Keratinocyte (primary cell): ENCODE measurements around the gene TRUB1. TPM values are rescaled to one million over a fixed set of nuclear protein-coding genes. Genes with fewer than 3 reads are reported as not detected.

ENCODE experiments used
- DNase-seq: peaks from one replicate; pipeline ENCODE4 v3.0.0-alpha.2; 2011; ENCODE audit warnings: low read depth, missing footprints, low spot score
- FAIRE-seq: peaks from 2 replicates; lab custom pipeline; 2011; peaks lifted over from hg19 to GRCh38; lab: Jason Lieb, UNC
- H2AFZ ChIP-seq: 2 replicates; pipeline ENCODE4 v1.6.0; 2012; ENCODE audit warnings: low read length, control low read depth, inconsistent platforms; ENCODE audit not compliant: control insufficient read depth
- H3K27ac ChIP-seq: 2 replicates; pipeline ENCODE4 v1.5.1; 2011; ENCODE audit warnings: low read length; ENCODE audit not compliant: control insufficient read depth, insufficient read depth
- H3K27me3 ChIP-seq: 3 replicates; pipeline ENCODE4 v1.6.0; 2011; ENCODE audit warnings: low read length; ENCODE audit not compliant: control insufficient read depth, insufficient read depth; ENCODE audit errors: extremely low read depth
- H3K36me3 ChIP-seq, 2 experiments: 2 replicates in 1 of 2; 3 replicates in 1 of 2; pipeline ENCODE4 v1.5.1; 2011; ENCODE audit warnings: low read length in 2 of 2, mild to moderate bottlenecking in 1 of 2; ENCODE audit not compliant: control insufficient read depth in 2 of 2, insufficient read depth in 2 of 2; ENCODE audit errors: extremely low read depth in 1 of 2
- H3K4me1 ChIP-seq: 3 replicates; pipeline ENCODE4 v1.5.1; 2011; ENCODE audit warnings: low read length; ENCODE audit not compliant: control insufficient read depth, insufficient read depth; ENCODE audit errors: extremely low read depth
- H3K4me2 ChIP-seq: 3 replicates; pipeline ENCODE4 v1.6.0; 2011; ENCODE audit warnings: low read depth, low read length; ENCODE audit not compliant: control insufficient read depth, insufficient read depth; ENCODE audit errors: extremely low read depth
- H3K4me3 ChIP-seq, 3 experiments: fragments of 200-600 bp in 1 of 3; sonication (generic) in 1 of 3; 2 replicates in 2 of 3; 3 replicates in 1 of 3; pipeline ENCODE4 v1.5.1; 2011 to 2016; ENCODE audit warnings: low read length in 3 of 3, mild to moderate bottlenecking in 3 of 3, control low read depth in 2 of 3, inconsistent platforms in 1 of 3, low read depth in 1 of 3, mixed read lengths in 1 of 3, mixed run types in 1 of 3, moderate library complexity in 1 of 3; ENCODE audit not compliant: control insufficient read depth in 2 of 3, insufficient read depth in 2 of 3; ENCODE audit errors: extremely low read depth in 1 of 3
- H3K79me2 ChIP-seq: 2 replicates; pipeline ENCODE4 v1.6.0; 2012; ENCODE audit warnings: low read length; ENCODE audit not compliant: control insufficient read depth, insufficient read depth
- H3K9ac ChIP-seq: 3 replicates; pipeline ENCODE4 v1.6.0; 2011; ENCODE audit warnings: low read length; ENCODE audit not compliant: control insufficient read depth, insufficient read depth; ENCODE audit errors: extremely low read depth
- H3K9me1 ChIP-seq: 3 replicates; pipeline ENCODE4 v1.6.0; 2011; ENCODE audit warnings: low read length; ENCODE audit not compliant: control insufficient read depth, insufficient read depth; ENCODE audit errors: extremely low read depth
- H3K9me3 ChIP-seq: 2 replicates; pipeline ENCODE4 v1.5.1; 2012; ENCODE audit warnings: low read depth, low read length; ENCODE audit not compliant: control insufficient read depth
- H4K20me1 ChIP-seq: 3 replicates; pipeline ENCODE4 v1.6.0; 2011; ENCODE audit warnings: low read length; ENCODE audit not compliant: control insufficient read depth, insufficient read depth; ENCODE audit errors: extremely low read depth
- EZH2 ChIP-seq: IDR thresholded peaks from one replicate; pipeline ENCODE4 v1.6.1; 2012; ENCODE audit warnings: inconsistent platforms, mild to moderate bottlenecking, low read length, moderate library complexity
- dilution Hi-C: fragments of 300-500 bp; cut with MboI; formaldehyde crosslinking; loops from one replicate; pipeline ENCODE4 v1.7.0; 2020; ENCODE audit warnings: low sequenced_read_pairs; ENCODE audit not compliant: extremely low pct_ligation_motif_present
- polyA plus RNA-seq, 5 experiments: library from polyadenylated mRNA; depleted of rRNA in 3 of 5; stranded (reverse) in 3 of 5; stranded (forward) in 1 of 5; unstranded in 1 of 5; fragments of >200 nt; gene quantifications; 1 replicate in 1 of 5; 2 replicates in 3 of 5; 3 replicates in 1 of 5; pipeline versions ENCODE4 v1.2.1 to v1.2.3, GENCODE V29; 2011 to 2012; ENCODE audit warnings: missing spikeins in 2 of 5, low read depth in 1 of 5, low replicate concordance in 1 of 5
- TF ChIP-seq, protein P1 (sequence below), 3 experiments: IDR thresholded peaks in 1 of 3; conservative IDR thresholded peaks in 1 of 3; optimal IDR thresholded peaks in 1 of 3; 2 replicates in 2 of 3; 3 replicates in 1 of 3; pipeline versions ENCODE3 to v1.5.1; 2011; ENCODE audit warnings: low read length in 3 of 3, mild to moderate bottlenecking in 3 of 3, moderate library complexity in 2 of 3, control low read depth in 1 of 3, inconsistent platforms in 1 of 3; ENCODE audit not compliant: insufficient read depth in 2 of 3; ENCODE audit errors: extremely low read depth in 1 of 3

Gene TRUB1
- polyA plus RNA-seq, 1 donor (not counting 4 experiments of a cell fraction or from before 2014, with no cell fraction given): 20.5 TPM

- no peaks in the 10 kb centered on the region for H3K9me1 ChIP-seq
- H3K27ac ChIP-seq: no peak overlapping the region
- no peaks in the 10 kb centered on the region for H3K4me1 ChIP-seq
- H3K4me2 ChIP-seq: no peak overlapping the region
- H3K36me3 ChIP-seq: no peaks in the 10 kb centered on the region
- TF ChIP-seq, protein P1, sequence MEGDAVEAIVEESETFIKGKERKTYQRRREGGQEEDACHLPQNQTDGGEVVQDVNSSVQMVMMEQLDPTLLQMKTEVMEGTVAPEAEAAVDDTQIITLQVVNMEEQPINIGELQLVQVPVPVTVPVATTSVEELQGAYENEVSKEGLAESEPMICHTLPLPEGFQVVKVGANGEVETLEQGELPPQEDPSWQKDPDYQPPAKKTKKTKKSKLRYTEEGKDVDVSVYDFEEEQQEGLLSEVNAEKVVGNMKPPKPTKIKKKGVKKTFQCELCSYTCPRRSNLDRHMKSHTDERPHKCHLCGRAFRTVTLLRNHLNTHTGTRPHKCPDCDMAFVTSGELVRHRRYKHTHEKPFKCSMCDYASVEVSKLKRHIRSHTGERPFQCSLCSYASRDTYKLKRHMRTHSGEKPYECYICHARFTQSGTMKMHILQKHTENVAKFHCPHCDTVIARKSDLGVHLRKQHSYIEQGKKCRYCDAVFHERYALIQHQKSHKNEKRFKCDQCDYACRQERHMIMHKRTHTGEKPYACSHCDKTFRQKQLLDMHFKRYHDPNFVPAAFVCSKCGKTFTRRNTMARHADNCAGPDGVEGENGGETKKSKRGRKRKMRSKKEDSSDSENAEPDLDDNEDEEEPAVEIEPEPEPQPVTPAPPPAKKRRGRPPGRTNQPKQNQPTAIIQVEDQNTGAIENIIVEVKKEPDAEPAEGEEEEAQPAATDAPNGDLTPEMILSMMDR (optimal IDR thresholded peaks at IDR 0.05 in 1 of 3, IDR thresholded peaks at IDR 0.05 in 1 of 3, conservative IDR thresholded peaks at IDR 0.05 in 1 of 3; ENCODE audit: extremely low read depth in 1 of 3, insufficient read depth in 2 of 3, low read length in 3 of 3): no peak
- TF ChIP-seq EZH2: no peak
- H3K27me3 ChIP-seq: no peaks in the 10 kb centered on the region
- dilution Hi-C loops: no loop called here
- no peaks in the 10 kb centered on the region for H3K79me2 ChIP-seq
- FAIRE-seq (no peak), DNase-seq (no peak)
- no peak overlapping the region for H3K4me3 ChIP-seq
- no peak overlapping the region for H2AFZ ChIP-seq
- no peaks in the 10 kb centered on the region for H3K9me3 ChIP-seq
- no peaks in the 10 kb centered on the region for H4K20me1 ChIP-seq
- H3K9ac ChIP-seq: no peak overlapping the region
Measured at GRCh38 chr10:114987995-114988394, 50.0 kb downstream of the TRUB1 start.

DNA sequence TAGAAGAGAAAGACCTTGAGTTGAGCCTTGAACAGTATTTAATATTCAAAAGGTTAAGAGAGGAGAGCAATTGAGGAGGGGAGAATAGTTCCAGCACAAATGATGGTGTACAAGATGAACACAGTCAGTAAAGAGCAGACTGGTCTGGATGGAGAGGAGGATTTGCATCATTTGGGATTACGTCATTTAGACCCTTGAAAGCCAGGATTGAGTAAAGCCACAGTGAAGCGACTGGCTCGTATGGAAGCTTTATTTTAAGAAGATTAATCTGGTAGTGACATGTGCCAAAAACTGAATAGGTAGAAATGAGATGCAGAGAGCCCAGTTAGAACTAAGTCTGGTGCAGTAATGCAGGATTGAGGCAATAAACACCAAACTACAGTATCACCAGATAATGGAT, 52.6 kb downstream of the TRUB1 start:
- no peak for FAIRE-seq
- Histone ChIP-seq H2AFZ (no peak overlapping the region), H3K9ac (no peak overlapping the region), H4K20me1 (no peaks in the 10 kb centered on the region), H3K27me3 (no peaks in the 10 kb centered on the region), H3K4me2 (no peak overlapping the region), H3K9me1 (no peaks in the 10 kb centered on the region), H3K4me3 (no peak overlapping the region), H3K27ac (no peak overlapping the region), H3K79me2 (no peaks in the 10 kb centered on the region), H3K4me1 (no peaks in the 10 kb centered on the region), H3K36me3 (no peaks in the 10 kb centered on the region), H3K9me3 (no peaks in the 10 kb centered on the region)
- TF ChIP-seq, protein P1 (optimal IDR thresholded peaks at IDR 0.05 in 1 of 3, IDR thresholded peaks at IDR 0.05 in 1 of 3, conservative IDR thresholded peaks at IDR 0.05 in 1 of 3; ENCODE audit: extremely low read depth in 1 of 3, insufficient read depth in 2 of 3, low read length in 3 of 3): no peak
- no peak for TF ChIP-seq EZH2
- no peak for DNase-seq
- dilution Hi-C loops: no loop called here
